Measurements from ENCODE around the gene SCG3.

Gene SCG3

DNA sequence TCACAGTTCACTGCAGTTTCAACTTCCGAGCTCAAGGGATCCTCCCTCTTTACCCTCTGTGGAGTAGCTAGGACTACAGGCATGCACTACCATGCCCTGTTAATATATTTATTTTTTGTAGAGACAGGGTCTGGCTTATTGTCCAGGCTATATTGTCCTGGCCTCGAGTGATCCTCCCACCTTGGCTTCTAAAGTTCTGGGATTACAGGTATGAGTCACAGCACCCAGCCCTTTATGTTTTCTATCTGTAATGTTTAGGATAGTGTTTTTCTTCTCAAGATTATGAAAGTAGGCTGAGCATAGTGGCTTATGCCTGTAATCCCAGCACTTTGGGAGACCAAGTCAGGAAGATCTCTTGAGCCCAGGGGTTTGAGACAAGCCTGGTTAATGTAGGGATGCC lies 11.9 kb upstream of the SCG3 start:
- no peak for DNase-seq (ENCODE audit: low read depth)
- TF ChIP-seq, protein P1, sequence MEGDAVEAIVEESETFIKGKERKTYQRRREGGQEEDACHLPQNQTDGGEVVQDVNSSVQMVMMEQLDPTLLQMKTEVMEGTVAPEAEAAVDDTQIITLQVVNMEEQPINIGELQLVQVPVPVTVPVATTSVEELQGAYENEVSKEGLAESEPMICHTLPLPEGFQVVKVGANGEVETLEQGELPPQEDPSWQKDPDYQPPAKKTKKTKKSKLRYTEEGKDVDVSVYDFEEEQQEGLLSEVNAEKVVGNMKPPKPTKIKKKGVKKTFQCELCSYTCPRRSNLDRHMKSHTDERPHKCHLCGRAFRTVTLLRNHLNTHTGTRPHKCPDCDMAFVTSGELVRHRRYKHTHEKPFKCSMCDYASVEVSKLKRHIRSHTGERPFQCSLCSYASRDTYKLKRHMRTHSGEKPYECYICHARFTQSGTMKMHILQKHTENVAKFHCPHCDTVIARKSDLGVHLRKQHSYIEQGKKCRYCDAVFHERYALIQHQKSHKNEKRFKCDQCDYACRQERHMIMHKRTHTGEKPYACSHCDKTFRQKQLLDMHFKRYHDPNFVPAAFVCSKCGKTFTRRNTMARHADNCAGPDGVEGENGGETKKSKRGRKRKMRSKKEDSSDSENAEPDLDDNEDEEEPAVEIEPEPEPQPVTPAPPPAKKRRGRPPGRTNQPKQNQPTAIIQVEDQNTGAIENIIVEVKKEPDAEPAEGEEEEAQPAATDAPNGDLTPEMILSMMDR (conservative IDR thresholded peaks at IDR 0.05; ENCODE audit: control insufficient read depth, insufficient read depth, low read depth, low read length), result no peak
- no peak overlapping the region for H3K4me3 ChIP-seq (ENCODE audit: control insufficient read depth, low read depth, low read length)

DNA sequence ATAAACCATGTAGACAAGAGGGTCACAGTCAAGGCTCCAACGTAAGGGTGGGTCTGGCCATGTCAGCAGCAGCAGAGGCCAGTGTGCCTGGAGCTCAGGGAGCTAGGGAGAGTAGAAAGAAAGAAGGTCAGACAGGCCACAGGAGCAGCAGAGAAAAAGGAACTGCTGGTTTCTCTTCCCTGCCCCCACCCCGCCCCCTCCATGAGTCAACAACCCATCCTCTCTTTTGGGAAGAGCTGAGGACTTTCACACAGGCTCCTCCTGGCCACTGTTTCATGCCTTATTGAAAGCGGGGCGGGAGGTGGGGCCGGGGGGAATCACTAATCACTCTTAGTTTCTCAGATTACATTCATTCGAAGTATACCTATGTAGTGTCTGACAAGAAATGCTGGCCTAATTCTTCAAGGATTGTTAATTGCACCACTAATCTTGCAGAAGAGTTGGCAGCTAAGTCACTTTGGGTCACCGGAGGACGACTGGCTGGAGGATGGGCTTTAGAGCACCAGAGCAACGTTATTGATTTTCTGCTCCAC lies 9.1 kb upstream of the SCG3 start:
- TF ChIP-seq, protein P1 (conservative IDR thresholded peaks at IDR 0.05; ENCODE audit: control insufficient read depth, insufficient read depth, low read depth, low read length), result no peak
- DNase-seq (ENCODE audit: low read depth), result no peak
- H3K4me3 ChIP-seq (ENCODE audit: control insufficient read depth, low read depth, low read length), result no peak overlapping the region

DNA sequence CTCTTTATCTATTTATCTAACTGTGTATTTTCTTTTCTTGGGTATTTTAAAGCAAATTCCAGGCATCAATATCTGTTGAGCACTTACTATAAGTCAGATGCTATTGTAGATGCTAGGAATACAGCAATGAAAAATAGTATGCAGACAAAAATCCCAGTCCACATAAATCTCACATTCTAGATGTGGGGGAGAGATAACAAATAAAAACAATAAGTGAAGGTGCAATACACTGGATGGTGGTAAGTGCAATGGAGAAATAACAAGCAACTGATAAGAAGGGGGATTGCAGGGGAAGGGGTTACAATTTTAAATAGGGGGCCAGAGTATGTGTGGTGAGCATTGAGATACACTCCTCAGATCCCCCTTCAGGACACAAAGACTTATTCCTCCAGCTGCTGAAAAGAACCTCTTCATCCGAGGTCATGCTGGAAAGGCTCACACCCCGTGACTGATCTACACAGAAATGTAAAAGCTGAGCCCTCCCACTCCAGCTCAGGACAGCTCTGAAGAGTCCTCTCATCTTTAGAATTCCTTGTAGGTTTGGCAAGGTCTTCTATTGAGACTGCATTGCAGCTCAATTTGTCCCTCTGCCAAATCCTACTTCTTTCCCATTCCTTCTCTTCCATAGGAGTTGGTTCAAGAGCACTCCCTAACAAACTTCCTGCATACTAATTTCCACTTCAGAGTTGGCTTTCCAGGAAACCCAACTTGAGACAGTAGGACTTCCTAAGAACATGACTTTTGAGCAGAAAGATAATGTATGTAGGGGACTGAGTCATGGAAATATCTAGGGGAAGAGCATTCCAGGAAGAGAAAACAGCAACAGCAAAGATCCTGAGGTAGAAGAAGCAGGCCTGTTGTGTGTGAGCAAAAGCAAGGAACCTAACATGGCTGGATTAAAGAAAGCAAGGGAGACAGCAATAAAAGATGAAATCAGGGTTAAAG lies 8.1 kb upstream of the SCG3 start:
- H3K4me3 ChIP-seq (ENCODE audit: control insufficient read depth, low read depth, low read length), result no peak overlapping the region
- DNase-seq (ENCODE audit: low read depth), result no peak
- TF ChIP-seq, protein P1 (conservative IDR thresholded peaks at IDR 0.05; ENCODE audit: control insufficient read depth, insufficient read depth, low read depth, low read length), result no peak

DNA sequence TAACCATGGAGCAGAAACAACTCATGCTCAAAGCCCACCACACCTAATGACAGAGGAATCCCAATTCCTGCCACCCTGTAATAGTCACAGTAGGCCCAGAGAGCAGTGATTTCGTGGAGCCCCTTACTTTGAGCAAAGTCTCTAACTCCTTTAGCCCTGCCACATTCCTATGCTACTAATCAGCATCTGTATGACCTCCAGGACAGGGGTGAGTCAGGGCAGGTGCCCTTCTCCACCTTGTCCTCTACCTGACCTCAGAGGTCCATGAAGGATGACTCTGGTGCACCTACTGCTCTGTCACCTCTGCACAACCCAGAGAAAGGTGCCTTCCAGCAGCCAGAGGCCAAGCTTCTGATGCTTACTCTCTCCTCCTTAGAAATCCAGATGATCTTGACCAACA lies 6.1 kb upstream of the SCG3 start:
- no peak overlapping the region for H3K4me3 ChIP-seq (ENCODE audit: control insufficient read depth, low read depth, low read length)
- TF ChIP-seq, protein P1 (conservative IDR thresholded peaks at IDR 0.05; ENCODE audit: control insufficient read depth, insufficient read depth, low read depth, low read length), result no peak
- no peak for DNase-seq (ENCODE audit: low read depth)

DNA sequence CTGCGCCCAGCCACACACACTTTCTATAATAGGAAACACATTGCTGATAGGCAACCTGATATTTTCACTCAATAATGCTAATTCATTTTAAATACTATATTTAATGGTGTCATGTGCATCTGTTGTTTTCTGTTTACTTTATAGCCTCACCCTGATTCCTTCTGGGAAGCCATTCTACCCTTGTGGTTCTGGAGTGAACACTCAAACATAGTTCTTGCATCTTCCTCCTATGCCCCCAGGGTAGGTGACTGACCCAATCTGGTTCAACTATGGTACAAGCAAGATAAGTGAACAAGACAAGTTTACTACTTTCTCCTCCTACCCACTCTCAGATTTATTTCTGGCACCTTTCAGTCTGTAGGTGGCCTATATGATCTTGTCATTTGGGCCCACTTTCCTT lies 4.3 kb upstream of the SCG3 start:
- H3K4me3 ChIP-seq (ENCODE audit: control insufficient read depth, low read depth, low read length), result no peak overlapping the region
- TF ChIP-seq, protein P1 (conservative IDR thresholded peaks at IDR 0.05; ENCODE audit: control insufficient read depth, insufficient read depth, low read depth, low read length), result no peak
- DNase-seq (ENCODE audit: low read depth), result no peak

DNA sequence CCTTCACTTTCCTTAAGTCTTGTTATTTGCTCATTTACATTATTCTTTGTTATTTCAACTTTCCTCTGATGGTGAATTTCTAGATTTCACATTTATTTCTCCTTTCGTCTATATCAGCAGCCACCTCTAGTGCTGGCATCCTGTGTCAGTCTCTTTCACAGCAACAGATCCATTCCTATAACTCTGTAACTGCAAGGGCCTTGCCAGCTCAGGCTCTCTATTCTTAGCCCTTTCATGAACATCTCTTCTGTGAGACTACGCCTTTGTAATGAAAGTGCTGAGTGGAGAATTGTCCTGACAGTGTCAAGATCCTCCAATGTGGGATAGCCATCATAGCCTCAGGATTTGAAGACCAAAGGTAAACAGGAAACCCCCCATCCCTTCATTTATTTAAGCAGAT lies 3.9 kb upstream of the SCG3 start:
- TF ChIP-seq, protein P1 (conservative IDR thresholded peaks at IDR 0.05; ENCODE audit: control insufficient read depth, insufficient read depth, low read depth, low read length), result no peak
- H3K4me3 ChIP-seq (ENCODE audit: control insufficient read depth, low read depth, low read length), result no peak overlapping the region
- no peak for DNase-seq (ENCODE audit: low read depth)

Data from fibroblast of mammary gland (primary cell).